IMR-90 (cell line): ENCODE measurements around the gene KMT5C. TPM values are rescaled to one million over a fixed set of nuclear protein-coding genes. Genes with fewer than 3 reads are reported as not detected.

ENCODE experiments used
- ATAC-seq: fragments of 200-7000 bp; cut with Tn5 transposase; 2 replicates; pipeline ENCODE4 v1.9.1; 2020; ENCODE audit warnings: low read depth, mild to moderate bottlenecking, moderate library complexity
- BruUV-seq: library from RNA; stranded (reverse); fragments of 400-500 nt; replicated peaks from 2 replicates; lab custom pipeline; 2021; lab: Mats Ljungman, UMichigan
- CTCF ChIA-PET: fragments of 300-600 bp; formaldehyde crosslinking; extraction: SDS; loops from one replicate; lab custom pipeline; 2021; ENCODE audit warnings: antibody characterized with exemption; lab: Yijun Ruan, JAX
- POLR2A ChIA-PET: fragments of 300-600 bp; sonication (Branson Sonifier 250); formaldehyde crosslinking; loops from one replicate; lab custom pipeline; 2022; ENCODE audit warnings: antibody characterized with exemption; ENCODE audit not compliant: unreplicated experiment; lab: Charles Lee
- DNase-seq: peaks from one replicate; pipeline ENCODE4 v3.0.0; 2013
- H2AFZ ChIP-seq: replicated peaks from 2 replicates; pipeline ENCODE3; 2013; ENCODE audit warnings: low read length, mild to moderate bottlenecking; ENCODE audit not compliant: poor library complexity
- H2AK5ac ChIP-seq: 2 replicates; pipeline ENCODE4 v1.6.1; 2013; ENCODE audit warnings: low read depth, low read length, inconsistent platforms
- H2AK9ac ChIP-seq: replicated peaks from 2 replicates; pipeline ENCODE3; 2013; ENCODE audit warnings: mild to moderate bottlenecking, low read depth, low read length, moderate library complexity; ENCODE audit not compliant: poor library complexity
- H2BK120ac ChIP-seq: 2 replicates; pipeline ENCODE4 v1.6.1; 2013; ENCODE audit warnings: low read depth, low read length, inconsistent platforms
- H2BK15ac ChIP-seq: 3 replicates; pipeline ENCODE4 v1.6.1; 2013; ENCODE audit warnings: low read depth, low read length, inconsistent platforms
- H2BK20ac ChIP-seq: 2 replicates; pipeline ENCODE4 v1.6.1; 2013; ENCODE audit warnings: low read depth, mild to moderate bottlenecking, inconsistent platforms, low read length, moderate library complexity
- H2BK5ac ChIP-seq: 2 replicates; pipeline ENCODE4 v1.6.1; 2013; ENCODE audit warnings: mild to moderate bottlenecking, low read depth, low read length, inconsistent platforms; ENCODE audit not compliant: poor library complexity, severe bottlenecking
- H3K14ac ChIP-seq: replicated peaks from 2 replicates; pipeline ENCODE4 v1.6.1; 2013; ENCODE audit warnings: low read depth, low read length, inconsistent platforms
- H3K18ac ChIP-seq: 2 replicates; pipeline ENCODE4 v1.6.1; 2013; ENCODE audit warnings: low read depth, low read length, control low read depth
- H3K23ac ChIP-seq: 2 replicates; pipeline ENCODE4 v1.6.1; 2013; ENCODE audit warnings: low read depth, low read length, inconsistent platforms
- H3K27ac ChIP-seq: 2 replicates; pipeline ENCODE4 v1.5.1; 2013; ENCODE audit warnings: mild to moderate bottlenecking, control low read depth, low read length; ENCODE audit not compliant: insufficient read depth
- H3K27me3 ChIP-seq: 2 replicates; pipeline ENCODE4 v1.6.1; 2013; ENCODE audit warnings: low read length; ENCODE audit not compliant: control insufficient read depth, insufficient read depth
- H3K36me3 ChIP-seq: 2 replicates; pipeline ENCODE4 v1.6.1; 2013; ENCODE audit warnings: low read length, mixed read lengths; ENCODE audit not compliant: control insufficient read depth, insufficient read depth
- H3K4ac ChIP-seq: 2 replicates; pipeline ENCODE4 v1.6.1; 2013; ENCODE audit warnings: low read depth, low read length, inconsistent platforms
- H3K4me1 ChIP-seq: 2 replicates; pipeline ENCODE4 v1.6.1; 2013; ENCODE audit warnings: low read length, mixed read lengths; ENCODE audit not compliant: control insufficient read depth, insufficient read depth
- H3K4me2 ChIP-seq: 2 replicates; pipeline ENCODE4 v1.6.1; 2013; ENCODE audit warnings: low read depth, mild to moderate bottlenecking, control low read depth, low read length, moderate library complexity
- H3K4me3 ChIP-seq: 2 replicates; pipeline ENCODE4 v1.5.1; 2013; ENCODE audit warnings: low read depth, mild to moderate bottlenecking, control low read depth, low read length, moderate library complexity; ENCODE audit not compliant: insufficient read depth
- H3K56ac ChIP-seq: 2 replicates; pipeline ENCODE4 v1.6.1; 2013; ENCODE audit warnings: low read length, inconsistent platforms; ENCODE audit not compliant: insufficient read depth; ENCODE audit errors: extremely low read depth
- H3K79me1 ChIP-seq, 2 experiments: 2 replicates each; pipeline ENCODE4 v1.6.1; 2013; ENCODE audit warnings: low read length in 2 of 2, inconsistent platforms in 1 of 2, low read depth in 1 of 2
- H3K9ac ChIP-seq: 2 replicates; pipeline ENCODE4 v1.6.1; 2013; ENCODE audit warnings: low read depth, low read length, control low read depth
- H3K9me1 ChIP-seq: 2 replicates; pipeline ENCODE4 v1.6.1; 2013; ENCODE audit warnings: low read length, inconsistent platforms; ENCODE audit not compliant: insufficient read depth
- H3K9me3 ChIP-seq: 2 replicates; pipeline ENCODE4 v1.6.1; 2013; ENCODE audit warnings: low read length; ENCODE audit not compliant: control insufficient read depth, insufficient read depth
- H4K20me1 ChIP-seq: 2 replicates; pipeline ENCODE4 v1.6.1; 2013; ENCODE audit warnings: low read length, inconsistent platforms; ENCODE audit not compliant: insufficient read depth
- H4K5ac ChIP-seq: 2 replicates; pipeline ENCODE4 v1.6.1; 2013; ENCODE audit warnings: mild to moderate bottlenecking, low read depth, low read length, control low read depth
- H4K8ac ChIP-seq, 2 experiments: 2 replicates each; pipeline ENCODE4 v1.6.1; 2013; ENCODE audit warnings: low read depth in 2 of 2, low read length in 2 of 2, control low read depth in 1 of 2, inconsistent platforms in 1 of 2
- H4K91ac ChIP-seq: 2 replicates; pipeline ENCODE4 v1.6.1; 2013; ENCODE audit warnings: low read depth, low read length, inconsistent platforms; ENCODE audit not compliant: insufficient read depth
- MXI1 ChIP-seq: IDR thresholded peaks from 2 replicates; pipeline ENCODE4 v1.6.1; 2012; ENCODE audit warnings: low read depth, mild to moderate bottlenecking, low read length, moderate library complexity, borderline replicate concordance
- RCOR1 ChIP-seq: IDR thresholded peaks from 2 replicates; pipeline ENCODE4 v1.6.1; 2012; ENCODE audit warnings: mild to moderate bottlenecking, low read length, improper control_type of control experiment; ENCODE audit not compliant: insufficient replicate concordance
- RFX5 ChIP-seq: IDR thresholded peaks from 2 replicates; pipeline ENCODE4 v1.8.0; 2012; ENCODE audit warnings: low read depth, mild to moderate bottlenecking, low read length, moderate library complexity
- WGBS, 2 experiments: methylation state at CpG; one replicate each; pipeline versions ENCODE4 v1.1.5 to v1.1.7; 2013; ENCODE audit warnings: missing lambda C conversion rate in 2 of 2; ENCODE audit not compliant: insufficient read length in 1 of 2; ENCODE audit errors: extremely low coverage in 2 of 2; 5-methylcytosine and 5-hydroxymethylcytosine counted together
- dilution Hi-C: fragments of 300-500 bp; cut with HindIII; formaldehyde crosslinking; loops from one replicate; pipeline ENCODE4 v1.14.3; 2018; ENCODE audit warnings: low sequenced_read_pairs; ENCODE audit not compliant: unreplicated experiment
- in situ Hi-C: fragments of 300-500 bp; cut with MboI; formaldehyde crosslinking; loops from 3 replicates; pipeline ENCODE4 v1.14.3; 2019; ENCODE audit warnings: low sequenced_read_pairs, inconsistent platforms, mixed read lengths
- intact Hi-C: fragments of 100-400 bp; cut with micrococcal nuclease; formaldehyde crosslinking; loops from 2 replicates; pipeline ENCODE4 v1.10.0; 2022
- polyA plus RNA-seq, 3 experiments: library from polyadenylated mRNA; depleted of rRNA; stranded (reverse); fragments of >200 nt; gene quantifications; 2 replicates each; pipeline ENCODE4 v1.2.3, GENCODE V29; 2012; ENCODE audit warnings: low replicate concordance in 1 of 3
- total RNA-seq: library from RNA; depleted of rRNA; stranded (reverse); fragments of >200 nt; gene quantifications from 2 replicates; pipeline ENCODE4 v1.2.3, GENCODE V29; 2012
- TF ChIP-seq, protein P1 (sequence below): fragments of 150-350 bp; IDR thresholded peaks from 2 replicates; pipeline ENCODE4 v1.6.1; 2017; ENCODE audit warnings: mild to moderate bottlenecking, antibody characterized with exemption, low read length, low read depth

Gene KMT5C
- total and polyA plus RNA-seq, 2 of the 4 experiments (the other 2 are of a cell fraction) = 1.8 to 5.9 TPM

GRCh38 chr19:55345101-55345817, 5.6 kb downstream of the KMT5C start:
- Histone ChIP-seq H4K91ac (no peak overlapping the region), H3K9me3 (no peaks in the 10 kb centered on the region), H3K18ac (no peak overlapping the region), H2BK20ac (no peak overlapping the region), H3K4me2 (no peak overlapping the region), H3K56ac (no peak overlapping the region), H2BK120ac (no peak overlapping the region), H3K23ac (no peak overlapping the region), H3K9me1 (peaks cover 6% of the 10 kb centered on the region; the same call in 1 of the 2 replicates), H2BK15ac (no peak overlapping the region), H3K4ac (peak overlapping the region; percentile 27; the same call in 1 of the 2 replicates), H3K9ac (no peak overlapping the region), H3K4me3 (no peak overlapping the region), H3K4me1 (peaks cover 10% of the 10 kb centered on the region), H2AK5ac (peak overlapping the region; percentile 43; the same call in 1 of the 2 replicates), H3K27ac (no peak overlapping the region), H4K20me1 (peaks cover 6% of the 10 kb centered on the region), H4K8ac (no peak overlapping the region), H4K5ac (no peak overlapping the region), H2AFZ (no peak overlapping the region), H2BK5ac (no peak overlapping the region), H3K14ac (no peak overlapping the region), H2AK9ac (peak overlapping the region; percentile 78), H3K79me1 (peaks cover 4 to 15% of the 10 kb centered on the region in 2 experiments; a peak in 3 of 4 replicates), H3K36me3 (peaks cover 18% of the 10 kb centered on the region; the same call in 1 of the 2 replicates), H3K27me3 (no peaks in the 10 kb centered on the region)
- intact Hi-C loops (no loop called here), dilution Hi-C loops (no loop called here), in situ Hi-C loops (no loop called here)
- no peak for DNase-seq
- POLR2A ChIA-PET = no interaction called here
- no TSS peak for BruUV-seq
- TF ChIP-seq, protein P1, sequence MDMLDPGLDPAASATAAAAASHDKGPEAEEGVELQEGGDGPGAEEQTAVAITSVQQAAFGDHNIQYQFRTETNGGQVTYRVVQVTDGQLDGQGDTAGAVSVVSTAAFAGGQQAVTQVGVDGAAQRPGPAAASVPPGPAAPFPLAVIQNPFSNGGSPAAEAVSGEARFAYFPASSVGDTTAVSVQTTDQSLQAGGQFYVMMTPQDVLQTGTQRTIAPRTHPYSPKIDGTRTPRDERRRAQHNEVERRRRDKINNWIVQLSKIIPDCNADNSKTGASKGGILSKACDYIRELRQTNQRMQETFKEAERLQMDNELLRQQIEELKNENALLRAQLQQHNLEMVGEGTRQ = no peak
- TF ChIP-seq RFX5 = no peak
- no peak for TF ChIP-seq MXI1
- no peak for TF ChIP-seq RCOR1
- WGBS, 2 experiments = 93% methylated on average over 5 of the region's 22 CpGs; no CpG with 5 or more reads in 1 of the 2 experiments
- ATAC-seq = no peak
- CTCF ChIA-PET = no interaction called here
